Central memory CD8-positive, alpha-beta T cell (primary cell): ENCODE measurements around the gene MRPL17.
A peak's percentile ranks its signal among the peaks of the same experiment; 100 is the strongest.
"Not testable (repeated sequence)": the region's sequence is repeated elsewhere in the genome, so short reads cannot be mapped to it uniquely, and the experiment has no call there.

Source experiments
- ATAC-seq: fragments of 150-1000 bp; cut with Tn5 transposase; replicated peaks from 2 replicates; pipeline ENCODE4 v1.10.0; 2022; ENCODE audit warnings: mild to moderate bottlenecking, moderate FRiP score, moderate number of reproducible peaks; ENCODE audit not compliant: poor library complexity, severe bottlenecking; ENCODE audit errors: extremely low read depth
- DNase-seq, 2 donors: peaks; one replicate each; pipeline ENCODE4 v3.0.0; 2021; ENCODE audit warnings: low spot score in 2 of 2
- H3K27ac Mint-ChIP-seq: one replicate; pipeline ENCODE4 v1.8.0; 2022; ENCODE audit warnings: low read depth, mild to moderate bottlenecking, moderate library complexity, mixed read lengths
- H3K27me3 Mint-ChIP-seq: one replicate; pipeline ENCODE4 v1.8.0; 2022; ENCODE audit warnings: mixed read lengths
- H3K36me3 Mint-ChIP-seq: one replicate; pipeline ENCODE4 v1.8.0; 2022; ENCODE audit warnings: mild to moderate bottlenecking, moderate library complexity, mixed read lengths; ENCODE audit not compliant: insufficient read depth
- H3K4me1 Mint-ChIP-seq: one replicate; pipeline ENCODE4 v1.8.0; 2022; ENCODE audit warnings: mixed read lengths
- H3K4me3 Mint-ChIP-seq: one replicate; pipeline ENCODE4 v1.8.0; 2022; ENCODE audit warnings: mild to moderate bottlenecking, moderate library complexity, mixed read lengths
- H3K9me3 Mint-ChIP-seq: one replicate; pipeline ENCODE4 v1.8.0; 2022; ENCODE audit warnings: mixed read lengths

Gene MRPL17

DNA sequence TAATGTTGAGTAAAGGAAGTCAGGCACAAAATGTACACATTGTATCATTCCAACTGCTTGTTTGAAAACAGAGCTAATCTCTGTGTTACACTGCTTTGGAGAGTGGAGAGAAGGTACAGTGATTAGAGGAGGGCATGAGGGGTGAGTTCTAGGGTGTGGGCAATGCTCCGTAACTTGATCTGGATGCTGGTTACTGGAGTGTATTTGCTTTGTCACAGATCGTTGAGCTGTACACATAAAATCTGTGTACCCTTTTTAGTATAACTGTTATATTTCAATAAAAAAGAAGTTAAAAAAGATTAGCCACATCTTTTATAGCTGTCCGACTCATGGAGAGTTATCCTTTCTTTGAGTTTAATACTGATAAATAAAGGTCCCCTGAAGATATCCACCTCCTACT is 18.8 kb upstream of the MRPL17 start:
- not testable (repeated sequence) for H3K27ac Mint-ChIP-seq, DNase-seq, H3K9me3 Mint-ChIP-seq, H3K4me3 Mint-ChIP-seq, ATAC-seq, H3K27me3 Mint-ChIP-seq
- H3K36me3 Mint-ChIP-seq, result peaks cover 14% of the 10 kb centered on the region
- H3K4me1 Mint-ChIP-seq, result peaks cover 20% of the 10 kb centered on the region

DNA sequence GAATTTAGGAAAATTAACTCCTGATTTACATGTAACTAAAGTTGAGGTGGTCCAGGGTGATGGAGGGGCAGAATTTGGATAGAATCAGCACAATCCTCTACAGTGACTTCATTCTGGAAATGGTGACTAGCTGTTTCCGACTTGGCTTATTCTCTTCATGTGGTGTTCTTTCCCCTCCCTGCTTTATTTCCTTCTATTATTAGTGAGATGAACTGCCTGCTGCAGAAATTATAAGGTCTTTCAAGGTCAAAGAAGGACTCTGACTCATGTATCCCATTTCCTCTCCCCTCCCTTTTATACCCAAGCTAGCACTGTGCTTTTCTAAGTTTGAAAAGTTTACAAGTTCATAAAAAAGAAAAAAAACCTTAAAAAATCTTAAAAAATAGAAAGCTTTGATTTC is 12.2 kb upstream of the MRPL17 start:
- no peak for ATAC-seq
- H3K4me3 Mint-ChIP-seq, result no peak overlapping the region
- H3K27ac Mint-ChIP-seq, result no peak overlapping the region
- no peaks in the 10 kb centered on the region for H3K27me3 Mint-ChIP-seq
- DNase-seq, result no peak
- H3K36me3 Mint-ChIP-seq, result peaks cover 5% of the 10 kb centered on the region
- H3K4me1 Mint-ChIP-seq, result peaks cover 30% of the 10 kb centered on the region
- H3K9me3 Mint-ChIP-seq, result no peaks in the 10 kb centered on the region

GRCh38 chr11:6694229-6694535 is 11.0 kb upstream of the MRPL17 start:
- Mint-ChIP-seq H3K4me1 (peaks cover 30% of the 10 kb centered on the region), H3K9me3 (no peaks in the 10 kb centered on the region), H3K36me3 (peaks cover 5% of the 10 kb centered on the region), H3K4me3 (no peak overlapping the region), H3K27ac (no peak overlapping the region), H3K27me3 (no peaks in the 10 kb centered on the region)
- ATAC-seq (no peak), DNase-seq (no peak)

DNA sequence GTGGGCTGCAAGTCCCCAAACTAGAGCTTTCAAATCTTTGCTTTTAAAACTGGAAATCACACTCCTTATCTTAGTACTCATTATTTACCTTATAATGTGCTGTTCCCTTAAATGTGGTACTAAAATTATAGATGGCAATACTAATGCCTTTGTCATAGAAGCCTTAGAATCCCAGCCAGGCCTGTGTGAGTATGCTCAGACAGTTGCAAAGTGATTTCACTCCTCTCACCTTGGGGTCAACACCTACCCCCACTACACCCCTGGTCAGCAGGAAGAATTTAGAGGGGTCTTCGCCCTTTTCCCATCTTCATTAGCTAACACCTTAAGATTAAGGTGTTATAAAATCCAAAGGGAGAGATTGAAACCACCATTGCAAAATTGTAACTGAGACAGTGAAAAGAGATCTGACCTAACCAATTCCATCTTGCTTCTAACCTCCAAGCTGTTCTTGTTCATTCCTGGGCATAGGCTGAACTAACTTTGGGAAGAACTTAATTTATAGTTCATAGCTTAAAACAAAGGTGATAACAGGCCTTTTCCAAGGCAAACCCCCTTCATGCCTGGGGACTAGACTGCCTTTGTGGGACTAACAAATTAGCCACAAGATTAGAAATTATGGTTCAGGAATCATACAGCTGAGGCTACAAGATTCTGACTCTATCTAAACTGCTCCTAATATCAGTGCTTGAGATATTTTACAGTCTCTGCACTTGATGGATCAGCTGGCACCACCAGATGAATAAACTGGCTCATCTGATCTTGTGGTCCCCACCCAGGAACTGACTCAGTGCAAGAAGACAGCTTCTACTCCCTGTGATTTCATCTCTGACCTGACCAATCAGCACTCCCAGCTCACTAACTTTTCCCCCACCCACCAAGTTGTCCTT is 10.4 kb upstream of the MRPL17 start:
- Mint-ChIP-seq H3K36me3 (peaks cover 5% of the 10 kb centered on the region), H3K4me3 (no peak overlapping the region), H3K4me1 (peaks cover 28% of the 10 kb centered on the region), H3K27ac (peak overlapping the region; percentile 49), H3K9me3 (no peaks in the 10 kb centered on the region), H3K27me3 (no peaks in the 10 kb centered on the region)
- ATAC-seq, result peak; percentile 36
- DNase-seq, result no peak

DNA sequence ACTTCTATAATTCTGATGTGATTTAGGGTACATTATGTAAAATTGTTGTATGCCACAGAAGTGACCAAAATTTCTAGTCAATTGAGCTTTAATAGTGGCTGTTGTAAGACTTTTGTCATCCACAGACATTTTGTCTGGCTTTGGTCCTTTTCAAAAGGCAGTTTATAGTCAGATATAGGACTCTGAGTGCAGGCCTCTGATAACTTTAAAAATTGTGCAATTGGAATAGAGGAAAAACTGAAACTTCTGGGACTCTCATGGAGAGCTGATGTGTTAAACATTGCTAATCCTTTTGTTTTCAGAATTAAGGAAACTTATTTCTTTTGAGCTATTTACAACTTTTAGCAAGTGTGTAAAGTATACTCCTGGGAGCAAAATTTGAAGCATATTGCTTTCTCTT is 9.0 kb upstream of the MRPL17 start:
- Mint-ChIP-seq H3K27ac (no peak overlapping the region), H3K9me3 (no peaks in the 10 kb centered on the region), H3K4me1 (peaks cover 23% of the 10 kb centered on the region), H3K4me3 (no peak overlapping the region), H3K27me3 (no peaks in the 10 kb centered on the region), H3K36me3 (no peaks in the 10 kb centered on the region)
- no peak for ATAC-seq
- no peak for DNase-seq

- H3K27ac Mint-ChIP-seq, H3K36me3 Mint-ChIP-seq, DNase-seq, ATAC-seq, H3K27me3 Mint-ChIP-seq, H3K9me3 Mint-ChIP-seq, H3K4me3 Mint-ChIP-seq: not testable (repeated sequence)
- peaks cover 22% of the 10 kb centered on the region for H3K4me1 Mint-ChIP-seq
Measured at GRCh38 chr11:6690431-6691132, 7.4 kb upstream of the MRPL17 start.

DNA sequence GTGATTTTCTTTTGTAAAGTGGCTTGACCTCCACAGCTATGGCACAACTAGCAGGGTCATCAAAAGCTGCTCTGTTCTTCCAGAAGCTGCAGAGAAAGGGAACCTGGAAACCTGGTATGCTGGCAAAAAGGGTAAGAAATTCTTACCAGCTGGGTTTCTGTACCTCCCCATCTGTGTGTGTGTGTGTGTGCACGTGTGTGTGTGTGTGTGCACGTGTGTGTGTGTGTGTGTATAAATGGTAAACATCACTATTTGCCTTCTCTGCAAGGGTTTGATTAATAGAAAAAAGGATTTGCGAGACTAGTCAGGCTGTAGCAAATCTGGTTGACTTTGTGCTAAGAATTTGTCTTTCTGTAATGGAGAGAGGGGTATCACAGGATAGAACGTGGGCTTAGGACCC is 4.7 kb upstream of the MRPL17 start:
- Mint-ChIP-seq H3K9me3 (no peaks in the 10 kb centered on the region), H3K27me3 (no peaks in the 10 kb centered on the region), H3K27ac (no peak overlapping the region), H3K4me3 (no peak overlapping the region), H3K36me3 (peaks cover 9% of the 10 kb centered on the region), H3K4me1 (peaks cover 16% of the 10 kb centered on the region)
- DNase-seq (no peak), ATAC-seq (no peak)

DNA sequence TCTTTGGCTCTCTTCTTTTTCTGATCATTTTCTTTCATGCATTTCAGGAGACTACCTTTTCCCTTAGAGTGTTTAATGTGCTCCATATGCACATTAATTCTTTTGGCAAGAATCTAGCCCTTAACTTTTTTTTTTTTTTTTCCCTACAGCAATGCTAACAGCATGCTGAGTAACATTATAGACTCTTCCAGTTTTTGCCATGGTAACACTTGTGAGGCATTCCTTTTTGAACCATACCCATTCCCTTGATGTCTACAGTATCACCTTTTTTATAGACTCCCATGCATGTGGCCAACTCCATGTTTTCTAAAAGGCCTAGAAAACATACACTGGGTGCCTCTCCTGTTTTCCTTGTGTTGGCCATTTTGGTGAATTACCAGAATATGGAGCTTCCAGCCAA is 2.9 kb upstream of the MRPL17 start:
- Mint-ChIP-seq H3K27ac (no peak overlapping the region), H3K4me3 (peak overlapping the region; percentile 7), H3K36me3 (peaks cover 23% of the 10 kb centered on the region), H3K4me1 (peaks cover 32% of the 10 kb centered on the region), H3K9me3 (no peaks in the 10 kb centered on the region), H3K27me3 (no peaks in the 10 kb centered on the region)
- ATAC-seq, result no peak
- no peak for DNase-seq

GRCh38 chr11:6684068-6684467 is 928 bp upstream of the MRPL17 start:
- peak overlapping the region; percentile 97 for H3K27ac Mint-ChIP-seq
- not testable (repeated sequence) for H3K9me3 Mint-ChIP-seq, H3K27me3 Mint-ChIP-seq, DNase-seq, ATAC-seq
- H3K4me1 Mint-ChIP-seq, result peaks cover 45% of the 10 kb centered on the region
- peak overlapping the region; percentile 99 for H3K4me3 Mint-ChIP-seq
- H3K36me3 Mint-ChIP-seq, result peaks cover 25% of the 10 kb centered on the region

GRCh38 chr11:6682591-6682935 is 577 bp downstream of the MRPL17 start:
- H3K9me3 Mint-ChIP-seq, result no peaks in the 10 kb centered on the region
- H3K27ac Mint-ChIP-seq, result peak overlapping the region; percentile 97
- no peak for ATAC-seq
- H3K27me3 Mint-ChIP-seq, result no peaks in the 10 kb centered on the region
- peaks cover 47% of the 10 kb centered on the region for H3K4me1 Mint-ChIP-seq
- peak overlapping the region; percentile 99 for H3K4me3 Mint-ChIP-seq
- DNase-seq, result no peak
- peaks cover 30% of the 10 kb centered on the region for H3K36me3 Mint-ChIP-seq

GRCh38 chr11:6681949-6682348 is 1.2 kb downstream of the MRPL17 start:
- H3K27me3 Mint-ChIP-seq, result no peaks in the 10 kb centered on the region
- H3K27ac Mint-ChIP-seq, result no peak overlapping the region
- no peak for DNase-seq
- peaks cover 30% of the 10 kb centered on the region for H3K36me3 Mint-ChIP-seq
- peak overlapping the region; percentile 99 for H3K4me3 Mint-ChIP-seq
- ATAC-seq, result no peak
- peaks cover 47% of the 10 kb centered on the region for H3K4me1 Mint-ChIP-seq
- no peaks in the 10 kb centered on the region for H3K9me3 Mint-ChIP-seq

DNA sequence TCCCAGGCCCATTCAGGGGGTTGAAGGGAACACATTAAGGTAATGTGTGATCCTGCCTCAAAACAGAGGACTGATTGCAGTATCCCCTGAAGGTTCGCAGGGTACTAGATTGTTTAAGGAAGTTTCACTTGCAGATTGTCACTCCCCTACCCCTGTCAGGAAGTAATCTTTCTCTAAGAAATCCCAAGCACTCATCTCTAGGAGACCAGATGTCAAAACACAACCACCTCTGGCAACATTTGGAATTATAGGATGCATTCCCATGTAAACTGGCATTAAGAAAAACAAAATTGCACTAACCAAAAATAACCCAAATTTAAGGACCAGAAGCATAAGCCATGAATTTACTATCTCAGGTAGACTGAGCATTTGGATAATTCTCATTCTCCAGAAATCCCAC is 1.6 kb downstream of the MRPL17 start:
- peak overlapping the region; percentile 99 for H3K4me3 Mint-ChIP-seq
- H3K27me3 Mint-ChIP-seq, result no peaks in the 10 kb centered on the region

DNA sequence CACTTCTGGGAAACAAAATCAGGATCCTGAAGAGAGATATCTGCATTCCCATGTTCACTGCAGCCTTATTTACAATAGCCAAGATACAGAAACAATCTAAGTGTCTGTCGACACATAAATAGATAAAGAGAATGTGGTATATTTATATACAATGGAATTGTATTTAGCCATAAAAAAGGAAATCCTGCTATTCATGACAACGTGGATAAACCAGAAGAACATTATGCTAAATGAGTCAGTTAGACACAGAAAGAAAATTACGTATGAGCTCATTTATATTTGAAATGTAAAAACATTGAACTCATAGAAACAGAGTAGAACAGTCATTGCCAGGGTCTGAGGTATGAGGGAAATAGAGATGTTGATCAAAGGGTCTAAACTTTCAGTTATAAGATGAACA is 6.1 kb downstream of the MRPL17 start:
- DNase-seq (no peak), ATAC-seq (no peak)
- Mint-ChIP-seq H3K36me3 (peaks cover 16% of the 10 kb centered on the region), H3K9me3 (no peaks in the 10 kb centered on the region), H3K27ac (no peak overlapping the region), H3K4me3 (no peak overlapping the region), H3K27me3 (no peaks in the 10 kb centered on the region), H3K4me1 (peaks cover 47% of the 10 kb centered on the region)

More for the DNA sequence above, 1.6 kb downstream of the MRPL17 start:
- peaks cover 31% of the 10 kb centered on the region for H3K36me3 Mint-ChIP-seq
- DNase-seq, result no peak
- peak overlapping the region; percentile 35 for H3K27ac Mint-ChIP-seq
- H3K9me3 Mint-ChIP-seq, result no peaks in the 10 kb centered on the region
- H3K4me1 Mint-ChIP-seq, result peaks cover 47% of the 10 kb centered on the region
- no peak for ATAC-seq
